Activated T-cell treated with anti-CD3 and anti-CD28 coated beads for 48 hours (primary cell): ENCODE measurements around the gene ADCY3.

Source experiments
- DNase-seq: peaks from one replicate; pipeline ENCODE4 v3.0.0-alpha.2; 2020; ENCODE audit warnings: low read depth

ADCY3 gene

DNA sequence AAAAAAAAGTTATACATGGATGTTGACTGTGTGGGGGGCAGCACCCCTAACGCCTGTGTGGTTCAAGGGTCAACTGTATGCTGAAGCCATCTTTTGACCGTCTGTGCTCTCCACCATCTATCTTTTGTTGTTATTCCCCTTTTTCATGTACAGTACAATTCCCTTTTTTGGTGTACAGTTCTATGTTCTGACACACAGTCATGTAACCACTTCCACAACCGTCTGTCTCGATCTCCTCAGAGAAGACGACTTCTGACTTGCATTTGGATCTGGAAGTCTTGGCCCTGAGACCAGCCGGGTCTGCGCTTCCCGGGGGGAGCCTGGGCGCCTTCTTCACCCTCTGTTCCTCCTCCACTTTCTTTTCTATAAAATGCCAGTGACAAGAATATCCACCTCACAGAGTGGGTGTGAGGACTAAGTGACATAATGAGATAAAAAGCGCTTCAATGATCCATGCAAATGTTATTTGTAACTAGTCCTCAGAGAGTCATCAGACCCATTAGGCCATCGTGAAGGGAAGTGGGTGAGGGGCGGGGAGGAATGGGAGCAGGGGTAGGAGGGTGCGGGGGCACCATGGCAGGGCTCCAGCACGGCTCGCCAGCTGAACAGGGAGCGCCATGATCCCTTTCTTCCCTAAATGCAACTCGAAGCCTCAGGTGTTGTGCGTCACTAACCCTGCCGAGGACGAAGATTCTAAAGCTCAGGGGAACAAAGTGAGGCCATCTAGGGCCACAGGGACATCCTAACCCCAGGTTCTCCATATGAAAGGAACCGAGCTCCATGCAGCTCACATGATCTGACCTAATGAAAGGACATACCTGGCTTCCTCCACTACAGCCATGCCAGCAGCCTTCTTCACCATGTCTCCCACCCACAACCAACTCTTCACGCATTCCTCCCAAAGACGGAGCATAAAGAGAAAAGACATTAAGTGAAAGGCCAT lies 16.6 kb downstream of the ADCY3 start:
- DNase-seq, result no peak

DNA sequence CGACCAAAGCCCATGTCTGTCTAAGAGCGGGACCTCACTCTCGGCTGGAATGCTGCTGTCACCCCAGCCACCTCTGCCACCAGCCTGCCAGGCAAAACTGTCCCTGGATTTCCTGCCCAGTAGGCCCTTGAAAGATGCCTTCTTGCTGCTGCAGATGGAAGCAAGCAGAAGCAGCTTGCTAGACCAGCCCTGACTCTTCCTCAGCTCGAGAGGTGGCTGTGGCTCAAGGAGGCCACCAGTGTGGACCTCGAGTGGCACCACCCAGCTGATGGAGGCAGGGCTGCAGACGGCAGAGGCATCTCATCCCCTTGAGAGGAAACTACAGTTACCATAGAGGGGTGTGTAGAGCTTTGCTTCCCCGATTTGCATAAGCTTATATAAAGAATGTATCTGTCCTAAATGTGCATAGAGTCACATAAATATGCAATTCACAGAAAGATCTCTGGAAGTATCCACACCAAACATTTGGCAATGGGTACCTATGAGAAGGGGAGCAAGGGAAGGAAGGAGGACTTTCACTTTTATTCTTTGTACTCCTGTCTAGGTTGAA lies 20.6 kb downstream of the ADCY3 start:
- no peak for DNase-seq

DNA sequence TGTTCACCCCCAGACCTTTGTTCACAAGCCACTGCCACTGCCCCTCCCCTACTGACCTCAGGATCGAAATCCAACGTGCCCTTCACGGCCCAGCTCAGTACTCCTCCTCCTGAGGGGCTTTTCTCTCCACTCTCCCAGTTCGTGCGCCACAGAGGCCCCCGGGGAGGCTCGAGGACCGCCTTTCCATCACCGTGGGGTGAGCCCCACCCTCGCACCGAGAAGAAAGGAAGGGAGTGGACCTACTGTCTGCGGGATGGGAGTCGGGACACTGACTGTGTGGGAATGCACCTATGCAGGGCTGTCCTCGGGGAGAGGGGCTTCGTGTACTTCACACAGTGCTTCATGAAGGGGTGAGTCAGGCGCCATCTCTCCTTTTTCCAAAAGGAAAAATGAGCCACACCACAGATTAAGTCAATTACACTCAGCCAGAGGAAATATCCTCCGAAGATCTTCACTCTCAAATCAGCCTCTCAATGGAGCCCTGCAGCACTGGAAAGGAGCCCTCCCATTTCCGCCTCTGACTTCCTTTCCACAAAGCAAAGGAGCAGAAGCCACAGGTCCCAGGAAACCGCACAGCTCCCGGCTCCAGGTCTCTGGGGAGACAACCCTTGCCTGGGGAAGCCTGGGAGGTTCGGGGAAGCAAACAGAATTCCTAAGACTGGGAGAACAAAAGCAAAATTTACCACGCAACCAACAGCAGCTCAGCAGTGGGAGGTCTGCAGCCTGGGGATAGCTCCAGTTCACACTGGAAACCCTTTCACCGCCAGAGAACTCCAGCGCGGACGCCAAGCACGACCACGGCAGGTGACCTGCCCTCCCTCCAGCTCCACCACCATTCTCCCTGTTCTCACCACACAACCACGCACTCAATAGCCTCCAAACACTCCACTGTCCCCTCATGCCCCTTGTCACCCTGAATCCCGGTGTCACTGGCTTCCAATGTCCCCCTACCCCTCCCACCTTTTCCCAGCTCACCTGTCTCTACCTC lies 21.6 kb downstream of the ADCY3 start:
- no peak for DNase-seq

DNA sequence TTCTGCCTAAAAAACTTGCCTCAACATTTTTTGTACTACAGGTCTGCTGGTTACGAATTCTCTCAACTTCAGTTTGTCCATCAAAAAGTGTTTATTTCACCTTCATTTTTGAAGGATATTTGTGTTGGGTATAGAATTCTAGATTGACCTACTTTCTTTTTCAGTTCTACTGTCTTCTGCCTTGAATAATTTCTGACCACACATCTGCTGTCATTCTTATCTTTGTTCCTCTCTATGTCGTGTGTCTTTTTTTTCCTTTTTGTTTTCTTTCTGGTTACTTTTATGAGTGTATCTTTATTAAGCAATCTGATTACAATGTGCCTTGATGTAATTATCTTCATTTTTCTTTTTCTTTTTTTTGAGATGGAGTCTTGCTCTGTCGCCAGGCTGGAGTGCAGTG lies 25.3 kb downstream of the ADCY3 start:
- DNase-seq, result no peak

DNA sequence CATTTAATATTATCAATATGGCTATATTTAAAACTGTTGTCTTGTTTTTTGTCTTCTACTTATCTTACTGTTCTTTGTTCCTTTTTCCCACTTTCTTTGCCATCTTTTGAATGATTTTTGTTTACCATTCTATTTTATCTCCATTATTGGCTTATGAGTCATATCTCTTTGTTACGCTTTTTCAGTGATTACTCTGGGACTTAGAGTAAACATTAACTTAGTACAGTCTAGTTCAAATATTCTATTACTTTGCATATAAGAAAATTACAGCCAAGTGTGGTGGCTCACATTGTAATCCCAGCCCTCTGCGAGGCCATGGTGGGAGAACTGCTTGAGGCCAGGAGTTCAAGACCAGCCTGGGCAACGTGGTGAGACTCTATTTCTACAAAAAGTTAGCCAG lies 26.1 kb downstream of the ADCY3 start:
- no peak for DNase-seq

DNA sequence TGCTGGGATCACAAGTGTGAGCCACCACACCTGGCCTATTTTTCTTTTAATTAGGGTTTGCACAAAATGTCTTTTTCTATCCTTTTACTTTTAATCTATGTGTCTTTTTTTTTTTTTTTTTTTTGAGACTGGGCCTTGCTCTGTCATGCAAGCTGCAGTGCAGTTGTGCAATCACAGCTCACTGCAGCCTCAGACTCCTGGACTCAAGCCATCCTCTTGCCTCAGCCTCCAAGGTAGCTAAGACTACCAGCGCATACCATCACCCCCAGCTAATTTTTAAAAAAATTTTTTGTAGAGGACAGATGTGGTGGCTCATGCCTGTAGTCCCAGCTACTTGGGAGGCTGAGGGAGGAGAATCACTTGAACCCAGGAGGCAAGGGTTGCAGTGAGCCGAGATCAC lies 27.1 kb downstream of the ADCY3 start:
- no peak for DNase-seq

DNA sequence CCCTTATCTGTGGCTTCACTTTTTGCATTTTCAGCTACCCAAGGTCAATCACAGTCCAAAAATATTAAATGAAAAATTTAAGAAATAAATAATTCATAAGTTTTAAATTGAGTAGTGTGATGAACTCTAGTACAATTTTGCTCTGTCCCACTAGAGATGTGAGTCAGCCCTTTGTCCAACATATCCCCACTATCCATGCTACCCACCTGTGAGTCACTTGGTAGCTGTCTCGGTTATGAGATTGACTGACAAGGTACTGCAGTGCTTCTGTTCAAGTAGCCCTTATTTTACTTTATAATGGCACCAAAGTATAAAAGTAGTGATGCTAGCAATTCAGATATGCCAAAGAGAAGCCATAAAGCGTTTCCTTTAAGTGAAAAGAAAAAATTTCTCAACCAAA lies 28.8 kb downstream of the ADCY3 start:
- DNase-seq, result no peak

DNA sequence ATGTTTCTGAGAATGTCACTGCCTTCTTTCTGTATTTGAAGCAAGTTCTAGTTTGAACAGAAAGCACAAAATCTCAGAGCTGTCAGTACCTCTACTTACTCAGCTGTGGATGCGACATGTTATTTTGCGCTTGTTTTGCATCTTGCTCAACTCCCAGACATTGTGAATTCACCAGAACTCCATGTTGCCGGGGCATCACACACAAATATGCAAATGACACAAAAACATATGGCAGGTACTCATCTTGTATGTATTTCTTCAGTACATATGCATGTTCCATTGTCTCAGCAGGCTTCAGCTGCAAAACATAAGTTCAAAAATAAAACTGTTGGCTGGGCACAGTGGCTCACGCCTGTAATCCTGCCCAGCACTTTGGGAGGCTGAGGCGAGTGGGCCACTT lies 30.8 kb downstream of the ADCY3 start:
- no peak for DNase-seq

DNA sequence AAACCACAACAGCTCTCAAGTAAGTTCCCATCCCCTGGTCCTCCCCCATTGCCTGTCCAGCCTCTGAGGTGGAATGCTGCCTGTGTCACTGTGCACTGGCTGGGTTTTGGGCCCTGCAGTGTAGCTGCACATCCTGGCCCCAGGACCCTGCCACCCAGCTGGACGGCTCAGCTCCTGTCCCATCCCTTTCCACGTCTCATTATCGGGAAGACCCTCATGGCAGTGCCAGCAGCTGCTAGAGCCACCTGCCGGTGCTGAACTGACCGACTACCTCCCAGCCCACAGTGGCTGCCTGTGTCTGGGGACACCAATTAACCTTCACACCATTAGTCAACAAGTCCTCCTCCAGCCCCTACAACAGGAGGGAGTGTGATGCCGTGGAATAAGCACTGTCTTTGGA lies 31.9 kb downstream of the ADCY3 start:
- DNase-seq, result no peak

DNA sequence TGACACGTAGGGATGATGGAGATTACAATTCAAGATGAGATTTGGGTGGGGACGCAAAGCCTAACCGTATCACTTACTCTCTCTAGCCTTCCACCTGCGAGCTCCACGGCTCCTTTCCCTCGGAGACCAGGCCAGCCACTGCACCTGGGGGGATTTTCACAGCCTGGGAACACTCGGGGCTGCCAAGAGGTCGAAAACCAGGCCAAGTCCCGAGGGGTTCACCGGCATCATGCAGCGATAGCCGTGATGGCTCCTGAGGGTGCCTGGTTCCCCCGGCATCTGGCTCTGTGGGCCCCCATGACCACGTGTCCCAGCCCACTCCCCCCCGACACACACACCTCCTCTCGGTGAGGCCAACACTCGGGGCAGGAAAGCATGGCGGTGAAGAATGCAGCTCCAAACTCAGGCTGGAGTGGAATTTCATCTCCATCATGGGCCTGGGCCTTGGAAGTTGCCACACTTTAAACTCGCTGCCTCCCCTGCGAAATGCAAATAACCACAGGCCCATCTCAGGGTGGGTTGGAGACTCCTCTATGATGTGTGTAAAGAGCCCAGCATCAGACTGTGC lies 32.6 kb downstream of the ADCY3 start:
- DNase-seq, result no peak

DNA sequence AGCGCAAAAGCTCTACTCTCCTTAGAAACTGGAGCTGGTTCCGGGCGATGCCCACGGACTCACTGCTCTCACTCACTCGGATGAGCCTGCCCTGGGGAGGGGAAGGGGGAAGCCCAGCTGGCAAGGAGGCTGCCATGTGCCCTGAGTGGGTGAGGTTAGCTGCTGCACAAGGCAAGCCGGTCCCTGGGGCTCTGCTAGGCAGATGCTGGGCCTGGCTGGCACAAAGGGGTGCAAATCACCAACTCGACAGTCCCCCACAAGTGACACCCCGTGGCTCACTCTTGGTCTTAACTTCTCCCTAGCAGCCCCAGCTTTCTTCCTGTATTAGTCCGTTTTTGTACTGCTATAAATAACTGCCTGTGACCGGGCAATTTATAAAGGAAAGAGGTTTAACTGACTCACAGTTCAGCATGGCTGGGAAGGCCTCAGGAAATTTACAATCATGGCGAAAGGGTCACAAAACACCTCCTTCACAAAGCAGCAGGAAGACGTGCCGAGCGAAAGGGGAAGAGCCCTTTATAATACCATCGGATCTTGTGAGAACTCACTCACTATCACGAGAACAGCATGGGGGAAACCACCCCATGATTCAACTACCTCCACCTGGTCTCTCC lies 33.2 kb downstream of the ADCY3 start:
- DNase-seq, result no peak

DNA sequence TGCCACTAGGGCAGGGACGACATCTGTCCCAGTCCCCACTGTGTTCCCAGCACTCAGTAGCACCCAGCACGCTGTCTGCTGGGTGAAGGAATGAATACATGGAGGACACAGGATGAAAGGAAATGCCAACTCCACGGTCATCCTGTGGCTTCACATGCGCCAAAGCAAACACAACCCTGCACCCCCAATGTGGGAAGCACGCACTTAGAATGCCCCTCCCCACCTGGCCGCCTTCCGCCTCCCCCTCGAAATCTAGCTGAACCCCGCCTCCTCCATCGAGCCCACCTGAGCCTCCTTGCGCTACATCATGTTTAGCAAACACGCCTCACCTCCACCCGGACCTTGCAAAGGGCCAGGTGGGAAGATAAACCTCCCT lies 33.9 kb downstream of the ADCY3 start:
- DNase-seq, result no peak

DNA sequence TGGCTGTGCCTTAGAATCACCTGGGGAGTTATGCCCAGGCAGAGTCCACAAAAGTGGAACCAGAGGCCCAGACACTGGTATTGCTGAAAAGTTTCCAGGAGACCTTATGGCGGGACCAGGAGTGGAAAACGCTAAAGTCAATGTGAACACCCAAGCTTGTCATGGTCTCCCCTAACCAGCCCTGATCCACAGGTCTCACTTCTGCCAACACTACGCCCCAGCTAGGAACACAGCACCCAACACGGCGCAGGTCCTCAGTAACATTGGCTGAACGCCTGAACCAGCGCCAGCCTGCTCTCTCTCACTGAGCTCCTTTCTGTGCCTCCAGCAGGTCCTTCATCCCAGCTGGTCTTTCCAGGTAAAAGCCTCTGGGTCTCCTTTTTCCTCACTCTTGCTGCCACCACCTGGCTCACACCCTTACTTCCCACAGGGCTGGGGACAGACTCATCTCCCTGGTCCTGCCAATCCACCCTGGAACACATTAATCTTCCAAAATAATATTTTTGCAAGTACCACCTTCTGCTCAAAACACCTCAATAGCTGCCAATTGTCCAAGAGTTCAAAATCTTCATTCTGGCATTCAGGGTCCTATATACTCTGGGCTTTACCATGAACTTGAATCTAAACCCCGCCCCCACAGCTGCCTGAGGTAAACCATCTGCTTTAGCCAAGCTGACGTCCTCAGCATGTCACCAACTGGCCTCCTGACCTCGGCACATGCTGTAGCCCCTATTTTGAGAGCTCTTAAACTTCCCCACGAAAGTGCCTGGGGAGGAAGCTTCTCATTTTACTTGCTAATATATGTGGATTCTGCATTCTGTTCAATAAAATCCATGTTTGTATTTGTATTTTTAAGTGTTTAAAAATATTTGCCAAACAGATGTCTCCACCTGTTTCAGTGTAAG lies 34.6 kb downstream of the ADCY3 start:
- DNase-seq, result no peak

DNA sequence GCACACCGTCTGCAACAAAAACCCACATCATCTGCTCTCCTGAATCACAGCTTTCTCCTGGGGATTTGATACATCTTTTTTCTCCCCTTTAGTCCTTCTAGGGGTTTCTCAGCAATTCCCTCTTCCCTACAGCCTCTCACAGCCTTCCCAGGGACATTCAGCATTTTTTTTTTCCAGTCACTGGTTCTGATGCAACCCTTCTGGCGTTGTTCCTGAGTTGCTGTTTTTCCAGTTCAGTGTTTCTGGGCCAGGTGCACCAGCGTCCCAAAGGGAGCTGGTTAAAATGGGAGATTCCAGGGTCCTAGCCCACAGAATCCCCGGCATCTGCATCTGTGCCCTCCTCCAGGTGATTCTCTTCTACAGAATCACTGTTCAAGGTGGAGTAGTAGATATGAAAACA lies 36.1 kb downstream of the ADCY3 start:
- DNase-seq, result no peak

DNA sequence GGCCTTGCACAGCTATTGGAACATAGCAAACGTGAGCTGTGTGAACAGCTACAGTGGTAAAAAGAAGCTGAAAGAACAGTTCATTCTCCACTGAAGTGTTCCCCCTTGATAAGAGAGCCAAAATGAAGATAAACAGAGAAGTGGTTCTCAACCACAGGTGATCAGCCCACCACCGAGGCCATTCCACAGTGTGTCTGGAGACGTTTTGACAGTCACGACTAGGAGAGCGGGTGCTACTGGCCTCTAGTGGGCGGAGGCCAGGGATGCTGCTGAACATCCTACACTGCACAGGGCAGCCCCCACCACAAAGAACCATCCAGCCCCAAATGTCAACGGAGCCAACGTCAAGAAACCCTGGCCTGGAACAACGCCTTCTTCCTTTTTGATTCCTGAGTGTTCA lies 38.4 kb downstream of the ADCY3 start:
- DNase-seq, result no peak

DNA sequence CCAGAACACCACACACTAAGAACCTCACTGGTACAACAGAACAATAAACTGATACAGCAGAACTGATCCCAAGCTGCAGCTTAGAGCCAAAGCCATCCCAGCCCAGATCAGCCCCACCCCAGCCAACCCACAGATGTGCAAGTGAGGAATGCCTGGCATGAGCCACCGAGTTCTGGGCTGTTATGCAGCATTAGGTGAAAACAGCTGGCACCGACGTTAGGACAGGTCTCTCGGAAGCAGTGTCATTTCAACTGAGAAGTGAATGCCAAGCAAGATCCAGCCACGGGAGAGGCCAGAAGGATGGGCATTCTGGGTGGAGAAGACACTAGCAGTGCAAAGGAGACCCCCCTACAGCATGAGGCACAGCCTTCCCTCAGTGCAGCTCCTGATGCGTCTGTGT lies 38.9 kb downstream of the ADCY3 start:
- DNase-seq, result no peak

DNA sequence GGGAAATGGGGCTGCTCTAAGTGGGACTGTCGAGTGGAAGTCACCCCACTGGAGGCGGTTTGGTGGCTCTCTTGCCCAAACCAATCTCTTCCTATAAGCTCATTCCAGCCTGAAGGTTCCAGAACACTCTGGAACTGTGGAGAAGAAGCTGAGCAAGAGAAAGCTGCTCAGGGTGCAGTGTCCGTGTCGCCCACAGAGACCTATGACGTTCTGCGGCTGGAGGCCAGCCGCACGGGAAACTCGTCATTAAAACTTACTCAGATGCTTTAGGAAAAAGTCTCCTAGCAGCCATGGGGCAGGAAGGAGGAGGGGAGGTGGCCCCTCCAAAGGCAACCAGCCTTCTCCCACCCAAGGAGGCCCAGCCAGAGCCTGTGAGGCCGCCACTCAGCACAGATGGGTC lies 41.7 kb downstream of the ADCY3 start:
- no peak for DNase-seq

DNA sequence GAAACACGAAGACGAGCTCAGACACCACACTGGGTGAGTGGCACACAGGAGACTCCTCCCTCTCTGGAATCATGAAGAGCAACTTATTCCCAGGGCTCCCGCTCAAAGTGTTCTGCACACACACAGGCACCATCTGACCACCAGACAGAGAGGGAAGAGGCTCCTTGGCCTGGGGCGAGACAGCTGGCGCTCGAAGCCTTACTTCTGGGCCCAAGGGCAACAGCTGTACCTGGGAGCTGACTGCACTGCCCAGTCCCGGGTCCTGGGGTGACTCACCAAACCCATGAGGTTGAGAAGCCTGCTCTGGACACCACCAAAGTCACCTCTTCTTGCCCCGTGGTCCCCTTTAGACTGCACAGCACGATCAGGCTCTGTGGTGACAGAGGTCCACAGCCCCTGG lies 42.4 kb downstream of the ADCY3 start:
- DNase-seq, result no peak

DNA sequence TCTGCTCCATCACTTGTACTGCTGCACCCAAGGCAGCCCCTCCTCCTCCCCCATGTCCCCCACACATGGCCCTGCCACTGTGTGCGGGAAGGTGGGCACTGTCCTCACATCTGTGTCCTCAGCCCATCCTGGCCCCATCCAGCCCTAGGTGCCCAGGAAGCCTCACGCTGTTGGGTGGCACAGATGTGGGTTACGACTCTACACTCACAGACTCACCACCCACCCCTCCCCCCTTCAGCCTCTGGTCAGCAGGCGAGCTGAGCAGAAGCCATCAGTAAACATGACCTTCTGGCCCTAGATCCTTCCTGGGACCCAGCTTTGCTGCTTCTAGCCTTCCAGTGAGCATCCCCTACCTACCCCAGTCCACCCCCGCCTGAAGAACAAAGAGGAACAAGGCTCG lies 43.0 kb downstream of the ADCY3 start:
- DNase-seq, result no peak

DNA sequence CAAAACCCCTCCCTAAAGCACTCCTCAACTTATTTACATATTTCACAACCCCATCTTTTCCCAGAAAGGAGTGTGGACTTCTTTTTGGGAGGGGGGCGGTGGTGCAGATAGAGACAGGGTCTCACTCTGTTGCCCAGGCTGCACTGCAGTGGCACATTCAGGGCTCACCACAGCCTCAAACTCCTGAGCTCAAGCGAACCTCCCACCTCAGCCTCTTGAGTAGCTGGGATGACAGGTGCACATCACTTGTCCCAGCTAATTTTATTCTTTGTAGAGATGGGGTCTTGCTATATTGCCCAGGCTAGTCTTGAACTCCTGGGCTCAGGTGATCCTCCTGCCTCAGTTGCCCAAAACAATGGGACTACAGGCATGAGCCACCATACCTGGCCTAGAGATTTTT lies 44.1 kb downstream of the ADCY3 start:
- no peak for DNase-seq

DNA sequence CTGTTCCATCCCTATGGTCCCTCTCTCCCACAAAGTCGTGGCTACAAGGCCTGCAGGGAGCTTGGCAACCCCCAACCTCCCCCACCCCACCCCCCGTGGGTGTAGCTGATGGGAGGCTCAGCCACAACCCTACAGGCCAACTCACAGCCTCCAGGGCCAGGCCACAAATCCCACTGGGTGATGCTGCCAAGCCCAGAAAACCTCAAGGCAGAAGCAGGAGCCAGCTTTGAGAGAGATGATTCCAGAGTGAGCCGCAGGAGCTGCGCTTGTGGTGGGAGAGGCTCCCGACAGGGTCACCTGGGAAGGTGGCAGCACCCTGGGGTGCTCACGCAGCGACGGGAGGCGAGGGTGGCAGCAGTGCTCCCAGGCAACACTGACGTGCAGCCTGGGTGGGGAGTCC lies 44.8 kb downstream of the ADCY3 start:
- no peak for DNase-seq
